Loucy (cell line): ENCODE measurements around the gene USP43.

Source experiments
- CTCF ChIP-seq: fragments of 200-600 bp; sonication (generic); conservative IDR thresholded peaks from 2 replicates; pipeline ENCODE4 v1.5.1; 2014; ENCODE audit warnings: mild to moderate bottlenecking, antibody characterized with exemption, low read length
- EZH2phosphoT487 ChIP-seq: fragments of 200-600 bp; IDR thresholded peaks from 2 replicates; pipeline ENCODE4 v1.6.1; 2018; ENCODE audit warnings: antibody characterized with exemption, mild to moderate bottlenecking, moderate library complexity, borderline replicate concordance

- TF ChIP-seq CTCF = no peak
- TF ChIP-seq EZH2phosphoT487 = no peak
Observed at GRCh38 chr17:9702482-9702881, 57.2 kb downstream of the USP43 start.
